ENCODE results near the gene MYO9B. TPM values are rescaled to one million over a fixed set of nuclear protein-coding genes. Genes with fewer than 3 reads are reported as not detected.
"Not testable (repeated sequence)": the region's sequence is repeated elsewhere in the genome, so short reads cannot be mapped to it uniquely, and the experiment has no call there.

MYO9B gene
- total RNA-seq, 1 donor from 2014 or later = 224 TPM

DNA sequence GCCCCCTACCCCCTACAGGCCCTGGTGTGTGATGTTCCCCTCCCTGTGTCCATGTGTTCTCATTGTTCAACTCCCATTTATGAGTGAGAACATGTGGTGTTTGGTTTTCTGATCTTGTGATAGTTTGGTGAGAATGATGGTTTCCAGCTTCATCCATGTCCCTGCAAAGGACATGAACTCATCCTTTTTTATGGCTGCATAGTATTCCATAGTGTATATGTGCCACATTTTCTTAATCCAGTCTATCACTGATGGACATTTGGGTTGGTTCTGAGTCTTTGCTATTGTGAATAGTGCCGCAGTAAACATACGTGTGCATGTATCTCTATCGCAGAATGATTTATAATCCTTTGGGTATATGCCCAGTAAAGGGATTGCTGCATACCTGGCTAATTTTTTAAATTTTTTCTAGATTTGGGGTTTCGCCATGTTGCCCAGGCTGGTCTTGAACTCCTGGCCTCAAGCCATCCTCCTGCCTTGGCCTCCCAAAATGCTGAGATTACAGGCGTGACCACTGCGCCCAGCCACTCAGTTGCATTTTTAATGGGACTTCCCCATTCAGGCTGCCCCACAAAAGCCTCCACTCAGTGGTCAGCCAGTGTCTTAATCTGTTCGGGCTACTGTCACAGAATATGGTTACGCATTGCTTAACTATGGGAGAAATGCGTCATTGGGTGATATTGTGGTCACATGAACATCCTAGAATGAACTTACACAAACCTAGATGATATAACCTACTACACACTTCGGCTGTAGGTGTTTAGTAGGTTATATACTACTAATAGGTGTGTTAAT is 62.7 kb downstream of the MYO9B start:
- intact Hi-C loops (cut with micrococcal nuclease) = not testable (repeated sequence)

DNA sequence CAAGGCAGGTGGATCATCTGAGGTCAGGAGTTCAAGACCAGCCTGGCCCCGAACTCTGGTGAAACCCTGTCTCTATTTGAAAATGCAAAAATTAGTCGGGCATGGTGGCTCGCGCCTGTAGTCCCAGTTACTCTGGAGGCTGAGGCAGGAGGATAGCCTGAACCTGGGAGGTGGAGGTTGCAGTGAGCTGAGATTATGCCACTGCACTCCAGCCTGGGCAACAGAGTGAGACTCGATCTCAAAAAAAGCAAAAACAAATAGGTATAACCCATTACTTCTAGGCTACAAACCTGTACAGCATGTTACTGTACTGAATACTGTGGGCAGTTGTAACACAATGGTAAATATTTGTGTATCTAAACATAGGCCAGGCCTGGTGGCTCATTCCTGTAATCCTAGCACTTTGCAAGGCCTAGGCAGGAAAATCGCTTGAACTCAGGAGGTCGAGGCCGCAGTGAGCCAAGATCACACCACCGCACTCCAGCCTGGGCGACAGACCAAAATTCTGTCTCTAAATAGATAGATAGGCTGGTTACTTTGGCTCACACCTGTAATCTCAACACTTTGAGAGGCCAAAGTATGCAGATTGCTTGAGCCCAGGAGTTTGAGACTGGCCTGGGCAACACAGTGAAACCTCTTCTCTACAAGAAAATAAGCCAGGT is 63.5 kb downstream of the MYO9B start:
- intact Hi-C loops (cut with micrococcal nuclease) = no loop called here

DNA sequence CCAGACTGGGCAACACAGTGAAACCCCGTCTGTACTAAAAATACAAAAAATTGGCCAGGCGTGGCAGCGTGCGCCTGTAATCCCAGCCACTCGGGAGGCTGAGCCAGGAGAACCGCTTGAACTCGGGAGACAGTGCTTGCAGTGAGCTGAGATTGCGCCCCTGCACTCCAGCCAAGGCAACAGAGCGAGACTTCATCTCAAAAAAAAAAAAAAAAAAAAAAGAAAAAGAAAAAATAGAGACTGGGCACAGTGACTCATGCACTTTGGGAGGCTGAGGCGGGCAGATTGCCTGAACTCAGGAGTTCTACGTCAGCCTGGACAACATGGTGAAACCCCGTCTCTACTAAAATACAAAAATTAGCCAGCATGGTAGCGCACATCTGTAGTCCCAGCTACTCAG is 69.2 kb downstream of the MYO9B start:
- intact Hi-C loops (cut with micrococcal nuclease) = not testable (repeated sequence)

GRCh38 chr19:17145546-17146497 is 70.2 kb downstream of the MYO9B start:
- intact Hi-C loops (cut with micrococcal nuclease) = no loop called here

- intact Hi-C loops (cut with micrococcal nuclease) = loop anchor here (2.0 kb wide), 1 partner anchor 71 kb away; no protein-coding TSS in a partner anchor
Observed at GRCh38 chr19:17148130-17148529, 72.6 kb downstream of the MYO9B start.

DNA sequence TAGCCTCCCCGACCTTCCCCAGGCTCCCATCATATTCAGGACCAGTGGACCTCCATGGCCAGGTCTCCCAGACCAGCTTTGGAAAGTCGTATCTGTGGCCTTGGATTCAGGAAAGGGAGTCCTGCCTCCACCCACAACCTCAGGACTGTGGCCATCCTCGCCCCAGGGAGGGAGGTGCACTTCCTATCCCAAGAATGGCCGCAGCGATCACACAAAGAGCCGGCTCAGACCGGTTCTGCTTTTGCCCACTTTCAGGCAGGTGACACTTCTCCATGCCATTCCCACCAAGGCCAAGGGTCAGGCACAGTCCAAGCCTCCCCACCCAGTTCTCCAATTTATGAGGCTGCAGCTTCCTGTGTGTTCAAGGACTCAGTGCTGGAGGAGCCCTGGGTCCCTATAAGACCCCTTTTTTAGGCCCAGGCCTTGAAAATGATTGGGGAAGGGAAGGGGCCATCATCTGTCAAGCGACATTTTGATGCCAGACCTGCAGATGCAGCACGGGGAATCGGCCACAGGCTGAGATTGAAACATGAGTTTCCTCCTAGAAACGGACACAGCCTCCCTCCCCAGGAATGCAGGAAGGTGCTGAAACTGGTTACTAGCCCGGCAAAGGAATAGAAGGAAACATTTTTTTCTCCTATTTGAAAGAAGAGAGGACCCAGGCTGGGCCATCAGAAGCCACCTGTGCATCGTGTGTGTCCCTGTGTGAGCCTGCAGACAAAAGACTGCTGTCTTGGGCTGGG is 74.0 kb downstream of the MYO9B start:
- intact Hi-C loops (cut with micrococcal nuclease) = loop anchor here (2.0 kb wide), 1 partner anchor 73 kb away; no protein-coding TSS in a partner anchor

- intact Hi-C loops (cut with micrococcal nuclease) = no loop called here
Observed at GRCh38 chr19:17153996-17154395, 78.4 kb downstream of the MYO9B start.

GRCh38 chr19:17155251-17155650 is 79.7 kb downstream of the MYO9B start:
- intact Hi-C loops (cut with micrococcal nuclease) = no loop called here

- intact Hi-C loops (cut with micrococcal nuclease) = no loop called here
Observed at GRCh38 chr19:17156296-17156946, 80.8 kb downstream of the MYO9B start.

DNA sequence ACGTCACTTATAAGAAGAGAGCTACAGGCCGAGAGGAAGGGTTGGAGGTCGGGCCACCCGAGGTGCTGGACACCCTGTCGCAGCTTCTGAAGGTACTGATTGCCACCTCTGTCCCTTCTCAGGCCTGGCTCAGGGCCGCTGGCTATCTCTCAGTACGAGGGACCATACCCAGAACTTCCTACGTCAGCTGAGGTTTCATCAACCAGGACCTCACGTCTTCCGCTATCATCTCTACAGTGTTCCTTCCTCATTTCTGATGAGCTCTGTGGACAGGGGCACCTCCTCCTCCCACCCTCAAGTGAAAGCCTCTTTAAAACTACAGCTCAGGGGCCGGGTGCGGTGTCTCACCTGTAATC is 81.3 kb downstream of the MYO9B start:
- intact Hi-C loops (cut with micrococcal nuclease) = no loop called here

DNA sequence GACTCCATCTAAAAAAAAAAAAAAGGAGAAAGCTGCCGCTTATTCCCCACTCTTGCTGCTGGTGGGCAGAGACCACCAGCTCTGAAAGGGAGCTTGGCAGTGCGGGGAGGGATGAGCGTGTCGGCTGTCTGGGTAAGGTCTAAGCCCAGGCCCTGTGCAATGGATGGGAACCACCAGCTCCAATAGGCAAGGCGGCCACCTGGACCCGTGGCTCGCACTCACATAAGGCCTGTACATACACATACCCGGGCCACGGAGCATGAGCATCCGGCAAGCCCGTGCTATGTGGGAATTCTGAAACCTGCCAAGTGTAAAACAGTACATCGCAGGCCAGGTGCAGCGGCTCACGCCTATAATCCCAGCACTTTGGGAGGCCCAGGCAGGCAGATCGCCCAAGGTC is 83.0 kb downstream of the MYO9B start:
- intact Hi-C loops (cut with micrococcal nuclease) = no loop called here

- intact Hi-C loops (cut with micrococcal nuclease) = no loop called here
Observed at GRCh38 chr19:17159466-17160393, 84.2 kb downstream of the MYO9B start.

DNA sequence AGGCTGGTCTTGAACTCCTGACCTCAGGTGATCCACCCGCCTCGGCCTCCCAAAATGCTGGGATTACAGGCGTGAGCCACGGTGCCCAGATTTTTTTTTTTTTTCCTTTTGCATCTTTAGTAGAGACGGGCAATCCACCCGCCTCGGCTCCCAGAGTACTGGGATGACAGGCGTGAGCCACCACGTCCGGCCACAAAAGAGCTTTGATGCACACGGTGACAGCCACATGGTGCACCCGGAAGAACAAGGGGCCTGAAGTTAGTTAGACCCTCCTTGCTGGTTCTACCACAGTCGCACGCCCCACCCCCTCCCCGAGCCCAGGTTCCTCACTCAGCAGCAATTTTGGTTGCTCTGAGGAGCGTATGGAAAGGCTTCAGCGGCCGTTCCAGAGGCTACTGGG is 85.3 kb downstream of the MYO9B start:
- intact Hi-C loops (cut with micrococcal nuclease) = no loop called here

- intact Hi-C loops (cut with micrococcal nuclease) = not testable (repeated sequence)
Observed at GRCh38 chr19:17162131-17162530, 86.6 kb downstream of the MYO9B start.

DNA sequence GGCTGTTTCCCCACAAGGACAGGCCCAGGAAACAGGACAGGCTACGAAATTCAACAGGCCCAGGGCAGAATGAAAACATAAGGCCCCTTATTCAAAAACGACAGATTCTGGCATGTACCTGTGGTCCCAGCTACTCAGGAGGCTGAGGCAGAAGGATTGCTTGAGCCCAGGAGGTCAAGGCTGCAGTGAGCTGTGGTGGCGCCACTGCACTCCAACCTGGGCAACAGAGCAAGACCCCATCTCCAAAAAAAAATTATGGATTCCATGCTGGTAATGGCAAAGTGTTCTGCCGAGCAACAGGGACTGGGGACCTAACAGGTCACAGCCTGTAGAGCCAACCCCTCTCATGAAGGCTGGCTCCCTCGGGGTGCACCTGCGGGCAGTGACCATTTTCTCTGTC is 87.0 kb downstream of the MYO9B start:
- intact Hi-C loops (cut with micrococcal nuclease) = no loop called here

GRCh38 chr19:17163652-17164051 is 88.1 kb downstream of the MYO9B start:
- intact Hi-C loops (cut with micrococcal nuclease) = no loop called here

GRCh38 chr19:17164639-17165038 is 89.1 kb downstream of the MYO9B start:
- intact Hi-C loops (cut with micrococcal nuclease) = no loop called here

- intact Hi-C loops (cut with micrococcal nuclease) = no loop called here
Observed at GRCh38 chr19:17165715-17166114, 90.1 kb downstream of the MYO9B start.

DNA sequence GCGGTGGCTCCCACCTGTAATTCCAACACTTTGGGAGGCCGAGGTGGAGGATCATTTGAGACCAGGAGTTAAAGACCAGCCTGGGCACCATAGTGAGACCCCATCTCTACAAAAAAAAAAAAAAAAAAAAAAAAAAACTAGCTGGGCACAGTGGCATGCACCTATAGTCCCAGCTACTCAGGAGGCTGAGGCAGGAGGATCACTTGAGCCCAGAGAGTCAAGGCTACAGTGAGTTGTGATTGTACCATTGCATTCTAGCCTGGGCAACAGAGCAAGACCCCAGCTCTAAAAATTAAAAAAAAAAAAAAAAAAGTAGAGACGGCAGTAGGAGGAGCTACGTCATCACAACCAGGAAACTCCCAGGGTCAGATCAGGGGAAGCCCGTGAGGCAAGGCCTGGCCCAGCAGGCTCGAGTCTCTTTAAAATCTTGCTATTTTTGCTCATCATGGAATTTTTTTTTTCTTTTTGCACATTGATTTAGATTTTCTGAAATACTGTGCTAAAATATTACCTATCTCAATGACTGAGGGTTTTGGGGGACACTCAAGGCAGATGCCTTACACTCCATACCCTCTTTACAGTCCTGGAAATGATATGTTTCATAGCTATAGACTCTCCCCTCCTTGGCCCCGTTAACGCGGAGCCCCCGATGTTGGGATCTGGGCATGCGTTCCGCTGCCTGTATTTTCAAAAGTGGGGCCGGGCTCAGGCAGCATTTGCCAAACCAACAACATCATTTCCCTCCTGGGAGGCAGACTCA is 95.1 kb downstream of the MYO9B start:
- intact Hi-C loops (cut with micrococcal nuclease) = no loop called here

Data from T-helper 1 cell treated with Interleukin-12 subunit alpha and Interleukin-12 subunit beta and Interleukin-4 antibody, amounts not matched to agents 30 ng/mL and 1 ng/mL, for 36 hours (primary cell).